Spleen (tissue), 7 donors: Measurements from ENCODE around the gene DNM2.

Experiments
- CTCF ChIP-seq, 11 experiments: fragments of 200-600 bp in 7 of 11; fragments of 450-650 bp in 4 of 11; sonication (generic) in 4 of 11; IDR thresholded peaks in 8 of 11; conservative IDR thresholded peaks in 3 of 11; 1 replicate in 7 of 11; 2 replicates in 4 of 11; pipeline versions ENCODE4 v1.4.0 to v1.8.0; 2016 to 2021; ENCODE audit warnings: antibody characterized with exemption in 11 of 11, inconsistent platforms in 4 of 11, mild to moderate bottlenecking in 1 of 11
- POLR2A ChIP-seq, 3 donors: fragments of 450-650 bp; IDR thresholded peaks; one replicate each; pipeline ENCODE4 v1.5.1; 2017; ENCODE audit warnings: antibody characterized with exemption in 3 of 3, mild to moderate bottlenecking in 1 of 3
- POLR2AphosphoS5 ChIP-seq, 3 donors: sonication (generic); formaldehyde crosslinking; IDR thresholded peaks; one replicate each; pipeline ENCODE4 v1.5.1; 2017; ENCODE audit warnings: antibody characterized with exemption in 3 of 3
- donor health status: DM: no; HTN: no; CAD: no; lungs with moderate emphysema.
- donor health status: DM: no; HTN: no; CAD: no.
- donor health status: DM: no; HTN: no; CAD: no.

GRCh38 chr19:10744801-10745293, 27.0 kb downstream of the DNM2 start:
- TF ChIP-seq CTCF (IDR thresholded peaks at IDR 0.05 in 8 of 11, conservative IDR thresholded peaks at IDR 0.05 in 3 of 11): no peak
- peak in 2 of 3 donors; percentile 30 to 60 for TF ChIP-seq POLR2AphosphoS5 (IDR thresholded peaks at IDR 0.05)
- no peak for TF ChIP-seq POLR2A (IDR thresholded peaks at IDR 0.05)
